BJ (cell line): ENCODE measurements around the gene AIFM1. TPM values are rescaled to one million over a fixed set of nuclear protein-coding genes. Genes with fewer than 3 reads are reported as not detected.

Experiments
- CTCF ChIA-PET: fragments of 350-600 bp; formaldehyde crosslinking; extraction: SDS; loops from one replicate; lab custom pipeline; 2021; ENCODE audit warnings: antibody characterized with exemption, inconsistent platforms; lab: Yijun Ruan, JAX
- POLR2A ChIA-PET: fragments of 300-600 bp; sonication (Branson Sonifier 250); formaldehyde crosslinking; extraction: SDS; loops from one replicate; lab custom pipeline; 2021; ENCODE audit warnings: antibody characterized with exemption; lab: Charles Lee
- DNase-seq: peaks from one replicate; pipeline ENCODE4 v3.0.0-alpha.2; 2011; ENCODE audit warnings: low read depth
- H3K27me3 ChIP-seq: 2 replicates; pipeline ENCODE4 v1.6.0; 2011; ENCODE audit warnings: low read length; ENCODE audit not compliant: control insufficient read depth, insufficient read depth
- H3K36me3 ChIP-seq: 2 replicates; pipeline ENCODE4 v1.5.1; 2011; ENCODE audit warnings: low read length; ENCODE audit not compliant: control insufficient read depth, insufficient read depth
- H3K4me3 ChIP-seq: 2 replicates; pipeline ENCODE4 v1.5.1; 2011; ENCODE audit warnings: low read depth, mild to moderate bottlenecking, control low read depth, low read length
- polyA plus RNA-seq: library from polyadenylated mRNA; depleted of rRNA; stranded (reverse); fragments of >200 nt; gene quantifications from 2 replicates; pipeline ENCODE4 v1.2.3, GENCODE V29; 2011
- TF ChIP-seq, protein P1 (sequence below): IDR thresholded peaks from 2 replicates; pipeline ENCODE4 v1.5.1; 2011; ENCODE audit warnings: low read depth, mild to moderate bottlenecking, control low read depth, inconsistent platforms, low read length, moderate library complexity; ENCODE audit not compliant: insufficient read depth

AIFM1 gene
- polyA plus RNA-seq, 1 experiment: 23.2 TPM

- DNase-seq: no peak
- ChIA-PET POLR2A (interaction anchor here (0.6 kb wide), 1 partner anchor 55 kb away, joined by 4 read pairs; no protein-coding TSS in a partner anchor), CTCF (interaction anchor here (0.6 kb wide), 1 partner anchor 26 kb away, joined by 3 read pairs; no protein-coding TSS in a partner anchor)
- Histone ChIP-seq H3K36me3 (no peaks in the 10 kb centered on the region), H3K27me3 (no peaks in the 10 kb centered on the region), H3K4me3 (no peak overlapping the region)
- TF ChIP-seq, protein P1, sequence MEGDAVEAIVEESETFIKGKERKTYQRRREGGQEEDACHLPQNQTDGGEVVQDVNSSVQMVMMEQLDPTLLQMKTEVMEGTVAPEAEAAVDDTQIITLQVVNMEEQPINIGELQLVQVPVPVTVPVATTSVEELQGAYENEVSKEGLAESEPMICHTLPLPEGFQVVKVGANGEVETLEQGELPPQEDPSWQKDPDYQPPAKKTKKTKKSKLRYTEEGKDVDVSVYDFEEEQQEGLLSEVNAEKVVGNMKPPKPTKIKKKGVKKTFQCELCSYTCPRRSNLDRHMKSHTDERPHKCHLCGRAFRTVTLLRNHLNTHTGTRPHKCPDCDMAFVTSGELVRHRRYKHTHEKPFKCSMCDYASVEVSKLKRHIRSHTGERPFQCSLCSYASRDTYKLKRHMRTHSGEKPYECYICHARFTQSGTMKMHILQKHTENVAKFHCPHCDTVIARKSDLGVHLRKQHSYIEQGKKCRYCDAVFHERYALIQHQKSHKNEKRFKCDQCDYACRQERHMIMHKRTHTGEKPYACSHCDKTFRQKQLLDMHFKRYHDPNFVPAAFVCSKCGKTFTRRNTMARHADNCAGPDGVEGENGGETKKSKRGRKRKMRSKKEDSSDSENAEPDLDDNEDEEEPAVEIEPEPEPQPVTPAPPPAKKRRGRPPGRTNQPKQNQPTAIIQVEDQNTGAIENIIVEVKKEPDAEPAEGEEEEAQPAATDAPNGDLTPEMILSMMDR: no peak
Observed at GRCh38 chrX:130105244-130105643, 60.4 kb downstream of the AIFM1 start.

DNA sequence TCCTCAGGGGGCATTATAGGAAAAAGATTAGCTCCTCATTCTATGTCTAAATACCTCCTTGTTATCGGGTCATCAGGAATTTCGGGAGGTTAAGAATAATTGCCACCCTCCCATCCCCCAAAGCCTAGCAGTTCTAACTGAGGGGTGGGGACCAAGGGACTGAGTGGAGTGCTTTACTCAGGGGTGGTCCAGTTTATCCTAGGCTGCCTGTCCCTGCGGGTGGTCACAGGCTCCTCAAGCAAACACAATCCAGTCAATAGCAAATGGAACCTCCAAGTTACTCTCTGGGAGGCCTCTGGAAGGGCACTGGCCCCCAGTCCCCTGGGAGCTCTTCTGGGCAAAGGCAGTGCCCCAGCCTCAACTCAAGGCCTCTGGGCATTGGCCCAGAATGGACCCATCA is 62.0 kb downstream of the AIFM1 start:
- TF ChIP-seq, protein P1: no peak
- POLR2A ChIA-PET: no interaction called here
- DNase-seq: no peak
- no peaks in the 10 kb centered on the region for H3K36me3 ChIP-seq
- H3K4me3 ChIP-seq: no peak overlapping the region
- no peaks in the 10 kb centered on the region for H3K27me3 ChIP-seq
- CTCF ChIA-PET: interaction anchor here (0.6 to 1.2 kb wide), 2 partner anchors 22 to 156 kb away, joined by 3 read pairs; no protein-coding TSS in a partner anchor

GRCh38 chrX:130100180-130100579 is 65.5 kb downstream of the AIFM1 start:
- Histone ChIP-seq H3K27me3 (no peaks in the 10 kb centered on the region), H3K36me3 (no peaks in the 10 kb centered on the region), H3K4me3 (no peak overlapping the region)
- CTCF ChIA-PET: no interaction called here
- POLR2A ChIA-PET: no interaction called here
- TF ChIP-seq, protein P1: no peak
- DNase-seq: peak; percentile 43

- CTCF ChIA-PET: interaction anchor here (1.0 kb wide), 1 partner anchor 18 kb away, joined by 4 read pairs; no protein-coding TSS in a partner anchor
- TF ChIP-seq, protein P1: no peak
- Histone ChIP-seq H3K4me3 (no peak overlapping the region), H3K36me3 (no peaks in the 10 kb centered on the region), H3K27me3 (no peaks in the 10 kb centered on the region)
- POLR2A ChIA-PET: no interaction called here
- DNase-seq: no peak
Observed at GRCh38 chrX:130098210-130098552, 67.5 kb downstream of the AIFM1 start.

DNA sequence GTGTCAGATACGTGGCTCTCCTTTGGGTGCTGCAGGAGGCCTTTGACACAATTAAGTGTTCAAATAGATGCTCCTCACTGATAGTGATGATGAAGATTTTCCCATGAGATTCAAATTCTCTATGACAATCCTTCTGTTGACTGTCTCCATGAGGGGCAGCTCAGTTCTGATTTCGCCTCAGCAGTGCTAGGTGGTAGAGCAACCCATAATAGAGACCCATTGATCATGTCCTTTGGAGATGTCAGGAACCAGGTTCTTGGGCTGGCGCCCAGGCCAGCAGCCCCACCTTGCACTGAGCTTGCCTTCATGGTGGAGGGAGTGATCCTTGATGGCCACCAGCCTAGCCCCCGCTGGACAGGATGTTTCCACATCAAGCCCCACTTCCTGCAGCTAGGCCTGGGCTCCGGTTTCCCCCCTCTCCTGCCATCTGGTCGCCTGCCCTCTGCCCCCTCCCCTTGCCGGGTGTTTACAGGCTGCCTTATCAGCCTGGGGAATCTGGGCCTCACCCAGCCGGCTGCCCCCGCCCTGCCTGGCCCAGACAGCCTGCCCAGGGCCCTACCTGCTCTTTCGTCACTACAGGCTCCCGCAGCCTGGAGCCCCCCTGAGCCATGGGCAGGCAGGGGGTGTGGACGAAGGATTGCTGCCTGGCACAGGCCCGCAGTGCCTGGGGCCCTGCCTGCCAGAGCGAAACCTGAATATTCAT is 68.0 kb downstream of the AIFM1 start:
- CTCF ChIA-PET: interaction anchor here (1.0 kb wide), 1 partner anchor 18 kb away, joined by 4 read pairs; no protein-coding TSS in a partner anchor
- no peak for DNase-seq

More for the DNA sequence above, 68.0 kb downstream of the AIFM1 start:
- POLR2A ChIA-PET: no interaction called here
- TF ChIP-seq, protein P1: no peak
- H3K27me3 ChIP-seq: no peaks in the 10 kb centered on the region
- H3K36me3 ChIP-seq: no peaks in the 10 kb centered on the region
- no peak overlapping the region for H3K4me3 ChIP-seq
